ENCODE data around the gene TBCB.

The TBCB gene

GRCh38 chr19:36151144-36152018, 36.1 kb downstream of the TBCB start:
- peaks cover 10 to 45% (median 32%) of the 10 kb centered on the region in 4 experiments for H3K36me3 ChIP-seq (ENCODE audit: control insufficient read depth in 4 of 4, insufficient read depth in 4 of 4, low read length in 3 of 4)
- 94% methylated on average over 28 of the region's 47 CpGs for WGBS (ENCODE audit: insufficient coverage)
- CTCF ChIA-PET, result interaction anchor here (0.8 kb wide), 1 partner anchor 14 kb away, joined by 3 read pairs; no protein-coding TSS in a partner anchor
- DNase-seq, result no peak
- H3K4me1 ChIP-seq (ENCODE audit: control extremely low read depth in 1 of 4, control insufficient read depth in 4 of 4, insufficient read depth in 4 of 4, low read length in 3 of 4), result peaks cover 0 to 10% (median 0%) of the 10 kb centered on the region in 4 experiments
- H3K9me3 ChIP-seq (ENCODE audit: control extremely low read depth in 1 of 5, control insufficient read depth in 4 of 5, insufficient read depth in 2 of 5, low read depth in 1 of 5, low read length in 4 of 5), result no peaks in the 10 kb centered on the region
- H3K27ac ChIP-seq (ENCODE audit: insufficient read depth in 1 of 2, low read depth in 1 of 2, low read length in 2 of 2, poor library complexity in 1 of 2, severe bottlenecking in 2 of 2), result no peak overlapping the region
- H3K4me3 ChIP-seq (ENCODE audit: control insufficient read depth in 1 of 7, extremely low read depth in 1 of 7, insufficient read depth in 4 of 7, low read depth in 2 of 7, low read length in 6 of 7), result no peak overlapping the region
- no peaks in the 10 kb centered on the region for H3K27me3 ChIP-seq (replicated peaks in 2 of 5; ENCODE audit: control insufficient read depth in 4 of 5, insufficient read depth in 5 of 5, low read length in 4 of 5)
- POLR2A ChIA-PET, result no interaction called here

- WGBS (ENCODE audit: insufficient coverage), result 79% methylated on average over 11 of the region's 16 CpGs
- CTCF ChIA-PET, result no interaction called here
- POLR2A ChIA-PET, result no interaction called here
- H3K4me1 ChIP-seq (ENCODE audit: control extremely low read depth in 1 of 4, control insufficient read depth in 4 of 4, insufficient read depth in 4 of 4, low read length in 3 of 4), result peaks cover 0 to 10% (median 0%) of the 10 kb centered on the region in 4 experiments
- H3K27me3 ChIP-seq (replicated peaks in 2 of 5; ENCODE audit: control insufficient read depth in 4 of 5, insufficient read depth in 5 of 5, low read length in 4 of 5), result no peaks in the 10 kb centered on the region
- DNase-seq, result no peak
- no peaks in the 10 kb centered on the region for H3K9me3 ChIP-seq (ENCODE audit: control extremely low read depth in 1 of 5, control insufficient read depth in 4 of 5, insufficient read depth in 2 of 5, low read depth in 1 of 5, low read length in 4 of 5)
- no peak overlapping the region for H3K27ac ChIP-seq (ENCODE audit: insufficient read depth in 1 of 2, low read depth in 1 of 2, low read length in 2 of 2, poor library complexity in 1 of 2, severe bottlenecking in 2 of 2)
- H3K4me3 ChIP-seq (ENCODE audit: control insufficient read depth in 1 of 7, extremely low read depth in 1 of 7, insufficient read depth in 4 of 7, low read depth in 2 of 7, low read length in 6 of 7), result peak overlapping the region in 3 of 7 experiments; percentile 48 to 71 (median 56)
- H3K36me3 ChIP-seq (ENCODE audit: control insufficient read depth in 4 of 4, insufficient read depth in 4 of 4, low read length in 3 of 4), result peaks cover 6 to 39% (median 27%) of the 10 kb centered on the region in 4 experiments
These were observed 36.7 kb downstream of the TBCB start for GRCh38 chr19:36152019-36152351.

- 35% methylated on average over 35 of the region's 40 CpGs for WGBS (ENCODE audit: insufficient coverage)
- ChIA-PET POLR2A (no interaction called here), CTCF (interaction anchor here (0.6 to 1.7 kb wide), 6 partner anchors 10 to 34 kb away, joined by 3 to 14 read pairs (median 4); no protein-coding TSS in a partner anchor)
- peaks cover 0 to 10% (median 0%) of the 10 kb centered on the region in 4 experiments for H3K4me1 ChIP-seq (ENCODE audit: control extremely low read depth in 1 of 4, control insufficient read depth in 4 of 4, insufficient read depth in 4 of 4, low read length in 3 of 4)
- DNase-seq, result peak in 2 of 3 donors; percentile 14 to 30
- peaks cover 4 to 35% (median 24%) of the 10 kb centered on the region in 4 experiments for H3K36me3 ChIP-seq (ENCODE audit: control insufficient read depth in 4 of 4, insufficient read depth in 4 of 4, low read length in 3 of 4)
- H3K4me3 ChIP-seq (ENCODE audit: control insufficient read depth in 1 of 7, extremely low read depth in 1 of 7, insufficient read depth in 4 of 7, low read depth in 2 of 7, low read length in 6 of 7), result peak within 1 kb of the TSS in 5 of 7 experiments; percentile 42 to 75 (median 56)
- no peaks in the 10 kb centered on the region for H3K27me3 ChIP-seq (replicated peaks in 2 of 5; ENCODE audit: control insufficient read depth in 4 of 5, insufficient read depth in 5 of 5, low read length in 4 of 5)
- no peaks in the 10 kb centered on the region for H3K9me3 ChIP-seq (ENCODE audit: control extremely low read depth in 1 of 5, control insufficient read depth in 4 of 5, insufficient read depth in 2 of 5, low read depth in 1 of 5, low read length in 4 of 5)
- H3K27ac ChIP-seq (ENCODE audit: insufficient read depth in 1 of 2, low read depth in 1 of 2, low read length in 2 of 2, poor library complexity in 1 of 2, severe bottlenecking in 2 of 2), result no peak within 1 kb of the TSS
These were observed 37.3 kb downstream of the TBCB start, which contains the start of gene COX7A1 for GRCh38 chr19:36152352-36153091. Gene COX7A1 (minus strand): TSS chr19:36152447. CDS start chr19:36152407, 40 bp downstream.

GRCh38 chr19:36153126-36153525, 37.9 kb downstream of the TBCB start:
- 95% methylated on average over 10 of the region's 10 CpGs for WGBS (ENCODE audit: insufficient coverage)
- Histone ChIP-seq H3K4me1 (ENCODE audit: control extremely low read depth in 1 of 4, control insufficient read depth in 4 of 4, insufficient read depth in 4 of 4, low read length in 3 of 4) (peaks cover 0 to 10% (median 0%) of the 10 kb centered on the region in 4 experiments), H3K27ac (ENCODE audit: insufficient read depth in 1 of 2, low read depth in 1 of 2, low read length in 2 of 2, poor library complexity in 1 of 2, severe bottlenecking in 2 of 2) (no peak overlapping the region), H3K9me3 (ENCODE audit: control extremely low read depth in 1 of 5, control insufficient read depth in 4 of 5, insufficient read depth in 2 of 5, low read depth in 1 of 5, low read length in 4 of 5) (no peaks in the 10 kb centered on the region), H3K27me3 (replicated peaks in 2 of 5; ENCODE audit: control insufficient read depth in 4 of 5, insufficient read depth in 5 of 5, low read length in 4 of 5) (no peaks in the 10 kb centered on the region), H3K4me3 (ENCODE audit: control insufficient read depth in 1 of 7, extremely low read depth in 1 of 7, insufficient read depth in 4 of 7, low read depth in 2 of 7, low read length in 6 of 7) (peak overlapping the region in 1 of 7 experiments; percentile 71), H3K36me3 (ENCODE audit: control insufficient read depth in 4 of 4, insufficient read depth in 4 of 4, low read length in 3 of 4) (peaks cover 4 to 29% (median 22%) of the 10 kb centered on the region in 4 experiments)
- ChIA-PET POLR2A (no interaction called here), CTCF (interaction anchor here (0.6 to 1.7 kb wide), 8 partner anchors 10 to 35 kb away, joined by 3 to 14 read pairs (median 4); partner anchors contain the start of gene CAPNS1)
- no peak for DNase-seq

GRCh38 chr19:36160821-36161596, 45.7 kb downstream of the TBCB start:
- 98% methylated on average over 7 of the region's 7 CpGs for WGBS (ENCODE audit: insufficient coverage)
- CTCF ChIA-PET, result no interaction called here
- no peak for DNase-seq
- POLR2A ChIA-PET, result no interaction called here
- Histone ChIP-seq H3K27me3 (replicated peaks in 2 of 5; ENCODE audit: control insufficient read depth in 4 of 5, insufficient read depth in 5 of 5, low read length in 4 of 5) (no peaks in the 10 kb centered on the region), H3K4me3 (ENCODE audit: control insufficient read depth in 1 of 7, extremely low read depth in 1 of 7, insufficient read depth in 4 of 7, low read depth in 2 of 7, low read length in 6 of 7) (no peak overlapping the region), H3K4me1 (ENCODE audit: control extremely low read depth in 1 of 4, control insufficient read depth in 4 of 4, insufficient read depth in 4 of 4, low read length in 3 of 4) (no peaks in the 10 kb centered on the region), H3K27ac (ENCODE audit: insufficient read depth in 1 of 2, low read depth in 1 of 2, low read length in 2 of 2, poor library complexity in 1 of 2, severe bottlenecking in 2 of 2) (no peak overlapping the region), H3K9me3 (ENCODE audit: control extremely low read depth in 1 of 5, control insufficient read depth in 4 of 5, insufficient read depth in 2 of 5, low read depth in 1 of 5, low read length in 4 of 5) (no peaks in the 10 kb centered on the region), H3K36me3 (ENCODE audit: control insufficient read depth in 4 of 4, insufficient read depth in 4 of 4, low read length in 3 of 4) (peaks cover 0 to 4% (median 0%) of the 10 kb centered on the region in 4 experiments)

- Histone ChIP-seq H3K27me3 (replicated peaks in 2 of 5; ENCODE audit: control insufficient read depth in 4 of 5, insufficient read depth in 5 of 5, low read length in 4 of 5) (no peaks in the 10 kb centered on the region), H3K36me3 (ENCODE audit: control insufficient read depth in 4 of 4, insufficient read depth in 4 of 4, low read length in 3 of 4) (peaks cover 0 to 4% (median 0%) of the 10 kb centered on the region in 4 experiments), H3K9me3 (ENCODE audit: control extremely low read depth in 1 of 5, control insufficient read depth in 4 of 5, insufficient read depth in 2 of 5, low read depth in 1 of 5, low read length in 4 of 5) (no peaks in the 10 kb centered on the region), H3K4me1 (ENCODE audit: control extremely low read depth in 1 of 4, control insufficient read depth in 4 of 4, insufficient read depth in 4 of 4, low read length in 3 of 4) (no peaks in the 10 kb centered on the region), H3K4me3 (ENCODE audit: control insufficient read depth in 1 of 7, extremely low read depth in 1 of 7, insufficient read depth in 4 of 7, low read depth in 2 of 7, low read length in 6 of 7) (no peak overlapping the region), H3K27ac (ENCODE audit: insufficient read depth in 1 of 2, low read depth in 1 of 2, low read length in 2 of 2, poor library complexity in 1 of 2, severe bottlenecking in 2 of 2) (no peak overlapping the region)
- no peak for DNase-seq
- WGBS (ENCODE audit: insufficient coverage), result 97% methylated on average over 12 of the region's 12 CpGs
- ChIA-PET CTCF (interaction anchor here (1.1 to 1.7 kb wide), 3 partner anchors 10 to 36 kb away, joined by 5 to 8 read pairs (median 6); no protein-coding TSS in a partner anchor), POLR2A (no interaction called here)
These were observed 48.5 kb downstream of the TBCB start for GRCh38 chr19:36163813-36164212.
